ENCODE data around the gene CRTAC1.

GRCh38 chr10:97911217-97911616 lies 119.2 kb downstream of the CRTAC1 start:
- no peak for TF ChIP-seq CTCF (IDR thresholded peaks at IDR 0.05 in 2 of 3, conservative IDR thresholded peaks at IDR 0.05 in 1 of 3; ENCODE audit: borderline replicate concordance in 1 of 3, insufficient read depth in 1 of 3, low read depth in 2 of 3, low read length in 2 of 3)
- TF ChIP-seq SP1 (IDR thresholded peaks at IDR 0.05; ENCODE audit: low read depth) = no peak
- no peak for TF ChIP-seq REST (IDR thresholded peaks at IDR 0.05; ENCODE audit: low read depth)
- TF ChIP-seq POLR2A (IDR thresholded peaks at IDR 0.05; ENCODE audit: borderline replicate concordance, extremely low read depth, insufficient read depth, insufficient read length) = no peak
- TF ChIP-seq ZFX (IDR thresholded peaks at IDR 0.05) = no peak
- TF ChIP-seq SIN3A (IDR thresholded peaks at IDR 0.05; ENCODE audit: low read depth) = no peak
- no peak for TF ChIP-seq TCF7L2 (IDR thresholded peaks at IDR 0.05; ENCODE audit: borderline replicate concordance, extremely low read depth, insufficient read depth, insufficient read length)
- TF ChIP-seq MAX (IDR thresholded peaks at IDR 0.05) = no peak
- no peak for TF ChIP-seq EZH2 (IDR thresholded peaks at IDR 0.05)
- no peak for TF ChIP-seq FOSL1 (IDR thresholded peaks at IDR 0.05; ENCODE audit: low read depth)
- no peak for TF ChIP-seq CEBPB (IDR thresholded peaks at IDR 0.05; ENCODE audit: low read depth)
- no peak for TF ChIP-seq EZH2phosphoT487 (IDR thresholded peaks at IDR 0.05; ENCODE audit: borderline replicate concordance)

Measured in HCT116 (cell line).